Endothelial cell (in vitro differentiated cells): Measurements from ENCODE around the gene DBH. TPM values are rescaled to one million over a fixed set of nuclear protein-coding genes. Genes with fewer than 3 reads are reported as not detected.

Source experiments
- DNase-seq: peaks from one replicate; pipeline ENCODE4 v3.0.0; 2021; ENCODE audit warnings: low spot score
- H3K27ac Mint-ChIP-seq: one replicate; pipeline ENCODE4 v1.8.0; 2021; ENCODE audit warnings: mixed read lengths, inconsistent platforms; ENCODE audit not compliant: unreplicated experiment
- H3K27me3 Mint-ChIP-seq: one replicate; pipeline ENCODE4 v1.8.0; 2021; ENCODE audit warnings: mild to moderate bottlenecking, moderate library complexity, mixed read lengths, inconsistent platforms; ENCODE audit not compliant: unreplicated experiment
- H3K36me3 Mint-ChIP-seq: one replicate; pipeline ENCODE4 v1.8.0; 2021; ENCODE audit warnings: mild to moderate bottlenecking, low read depth, mixed read lengths, inconsistent platforms; ENCODE audit not compliant: unreplicated experiment
- H3K4me1 Mint-ChIP-seq: one replicate; pipeline ENCODE4 v1.8.0; 2021; ENCODE audit warnings: mild to moderate bottlenecking, mixed read lengths, inconsistent platforms; ENCODE audit not compliant: unreplicated experiment
- H3K4me3 Mint-ChIP-seq: one replicate; pipeline ENCODE4 v1.8.0; 2021; ENCODE audit warnings: mild to moderate bottlenecking, mixed read lengths, inconsistent platforms; ENCODE audit not compliant: unreplicated experiment
- H3K9me3 Mint-ChIP-seq: one replicate; pipeline ENCODE4 v1.8.0; 2021; ENCODE audit warnings: mixed read lengths, inconsistent platforms; ENCODE audit not compliant: unreplicated experiment
- CTCF ChIP-seq: fragments of 200-600 bp; sonication (generic); IDR thresholded peaks from one replicate; pipeline ENCODE4 v1.5.0; 2021; ENCODE audit warnings: antibody characterized with exemption; ENCODE audit not compliant: unreplicated experiment
- total RNA-seq: library from RNA; stranded (reverse); fragmentation: NEBNext Ultra II Directional; extraction: Animal tissue kit (Norgen Biotek cat#: 25700); gene quantifications from one replicate; pipeline ENCODE4 v1.2.1, GENCODE V29; 2021; ENCODE audit not compliant: unreplicated experiment

DBH gene
- total RNA-seq, 1 donor from 2014 or later, result 0.08 TPM

GRCh38 chr9:133641396-133641655, 5.2 kb downstream of the DBH start:
- DNase-seq, result no peak
- H3K4me1 Mint-ChIP-seq, result peaks cover 6% of the 10 kb centered on the region
- no peak overlapping the region for H3K27ac Mint-ChIP-seq
- TF ChIP-seq CTCF, result no peak
- no peak overlapping the region for H3K4me3 Mint-ChIP-seq
- H3K27me3 Mint-ChIP-seq, result peaks cover 13% of the 10 kb centered on the region
- H3K9me3 Mint-ChIP-seq, result no peaks in the 10 kb centered on the region
- peaks cover 3% of the 10 kb centered on the region for H3K36me3 Mint-ChIP-seq

- peaks cover 6% of the 10 kb centered on the region for H3K4me1 Mint-ChIP-seq
- no peak overlapping the region for H3K4me3 Mint-ChIP-seq
- DNase-seq, result no peak
- H3K36me3 Mint-ChIP-seq, result peaks cover 3% of the 10 kb centered on the region
- H3K9me3 Mint-ChIP-seq, result no peaks in the 10 kb centered on the region
- no peak for TF ChIP-seq CTCF
- H3K27ac Mint-ChIP-seq, result no peak overlapping the region
- peaks cover 11% of the 10 kb centered on the region for H3K27me3 Mint-ChIP-seq
These were observed 5.9 kb downstream of the DBH start for GRCh38 chr9:133641861-133642595.

GRCh38 chr9:133642708-133643361, 6.7 kb downstream of the DBH start:
- Mint-ChIP-seq H3K4me3 (no peak overlapping the region), H3K9me3 (no peaks in the 10 kb centered on the region), H3K36me3 (peaks cover 3% of the 10 kb centered on the region), H3K4me1 (peaks cover 6% of the 10 kb centered on the region), H3K27ac (no peak overlapping the region), H3K27me3 (peaks cover 11% of the 10 kb centered on the region)
- no peak for DNase-seq
- TF ChIP-seq CTCF, result no peak

- peaks cover 11% of the 10 kb centered on the region for H3K27me3 Mint-ChIP-seq
- peaks cover 2% of the 10 kb centered on the region for H3K4me1 Mint-ChIP-seq
- no peak for TF ChIP-seq CTCF
- no peak for DNase-seq
- H3K27ac Mint-ChIP-seq, result no peak overlapping the region
- H3K9me3 Mint-ChIP-seq, result no peaks in the 10 kb centered on the region
- peaks cover 3% of the 10 kb centered on the region for H3K36me3 Mint-ChIP-seq
- H3K4me3 Mint-ChIP-seq, result no peak overlapping the region
These were observed 7.2 kb downstream of the DBH start for GRCh38 chr9:133643362-133643755.
